HFFc6 (cell line): ENCODE results near the gene GNG7. TPM values are rescaled to one million over a fixed set of nuclear protein-coding genes. Genes with fewer than 3 reads are reported as not detected.

Experiments
- DNase-seq: peaks from one replicate; pipeline ENCODE4 v3.0.0-alpha.2; 2018
- H3K27ac Mint-ChIP-seq: 2 replicates; pipeline ENCODE4 v1.8.0; 2020; ENCODE audit warnings: mild to moderate bottlenecking, mixed read lengths
- H3K27me3 Mint-ChIP-seq: 2 replicates; pipeline ENCODE4 v1.8.0; 2021; ENCODE audit warnings: mild to moderate bottlenecking, moderate library complexity, mixed read lengths; ENCODE audit not compliant: insufficient read depth
- H3K36me3 Mint-ChIP-seq: 2 replicates; pipeline ENCODE4 v1.8.0; 2021; ENCODE audit warnings: low read depth, mixed read lengths
- H3K4me1 Mint-ChIP-seq: 2 replicates; pipeline ENCODE4 v1.8.0; 2020; ENCODE audit warnings: low read depth, mixed read lengths
- H3K4me3 Mint-ChIP-seq: 2 replicates; pipeline ENCODE4 v1.8.0; 2020; ENCODE audit warnings: mild to moderate bottlenecking, moderate library complexity, mixed read lengths
- H3K9me3 Mint-ChIP-seq: 2 replicates; pipeline ENCODE4 v1.8.0; 2020; ENCODE audit warnings: mild to moderate bottlenecking, mixed read lengths
- total RNA-seq, 6 experiments: library from RNA; stranded (reverse); fragmentation: NEBNext Ultra II Directional; extraction: Animal tissue kit (Norgen Biotek cat#: 25700); gene quantifications; 2 replicates in 1 of 6; 3 replicates in 5 of 6; pipeline ENCODE4 v1.2.3, GENCODE V29; 2021
- TF ChIP-seq, protein P1 (sequence below): fragments of 200-600 bp; sonication (generic); IDR thresholded peaks from 2 replicates; pipeline ENCODE4 v1.5.0; 2021; ENCODE audit warnings: antibody characterized with exemption, mild to moderate bottlenecking

The GNG7 gene
- total RNA-seq, 6 experiments from 2014 or later, result 0.09 to 0.29 (median 0.11) TPM; not detected in 1

DNA sequence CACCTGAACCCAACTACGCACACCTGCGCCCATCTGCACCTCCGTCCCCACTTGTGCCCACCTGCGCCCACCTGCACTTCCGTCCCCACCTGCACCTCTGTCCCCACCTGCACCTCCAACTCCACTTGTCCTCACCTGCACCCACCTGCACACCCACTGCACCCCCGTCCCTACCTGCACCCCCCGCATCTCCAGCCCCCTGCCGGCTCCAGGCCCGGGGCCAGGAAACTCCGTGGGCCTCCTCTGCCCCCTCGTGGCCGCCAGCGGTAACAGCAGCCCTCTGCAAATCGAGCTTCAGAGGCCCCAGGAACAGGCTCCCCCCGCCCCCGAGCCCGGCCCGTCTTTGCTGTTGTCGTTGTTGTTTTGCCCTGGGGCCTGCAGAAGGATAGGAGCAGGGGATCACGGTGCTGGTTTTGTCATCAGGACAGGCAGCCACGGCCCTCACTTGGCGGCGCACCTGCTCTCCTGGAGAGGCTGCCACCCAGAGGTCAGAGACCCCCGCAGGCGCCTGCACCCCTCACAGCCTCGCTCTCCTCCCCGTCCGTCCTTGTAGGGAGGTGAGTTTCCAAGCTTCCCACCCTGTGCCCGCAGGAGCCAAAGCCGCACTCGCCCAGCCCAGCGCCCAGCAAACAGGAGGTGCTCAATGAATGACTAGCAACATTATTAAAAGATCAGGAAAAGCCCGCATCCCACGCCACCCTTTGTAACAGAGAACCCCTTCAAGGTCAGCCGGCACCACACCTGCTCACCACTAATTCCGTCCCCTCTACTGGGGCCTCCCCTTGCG lies 65.4 kb downstream of the GNG7 start:
- TF ChIP-seq, protein P1, sequence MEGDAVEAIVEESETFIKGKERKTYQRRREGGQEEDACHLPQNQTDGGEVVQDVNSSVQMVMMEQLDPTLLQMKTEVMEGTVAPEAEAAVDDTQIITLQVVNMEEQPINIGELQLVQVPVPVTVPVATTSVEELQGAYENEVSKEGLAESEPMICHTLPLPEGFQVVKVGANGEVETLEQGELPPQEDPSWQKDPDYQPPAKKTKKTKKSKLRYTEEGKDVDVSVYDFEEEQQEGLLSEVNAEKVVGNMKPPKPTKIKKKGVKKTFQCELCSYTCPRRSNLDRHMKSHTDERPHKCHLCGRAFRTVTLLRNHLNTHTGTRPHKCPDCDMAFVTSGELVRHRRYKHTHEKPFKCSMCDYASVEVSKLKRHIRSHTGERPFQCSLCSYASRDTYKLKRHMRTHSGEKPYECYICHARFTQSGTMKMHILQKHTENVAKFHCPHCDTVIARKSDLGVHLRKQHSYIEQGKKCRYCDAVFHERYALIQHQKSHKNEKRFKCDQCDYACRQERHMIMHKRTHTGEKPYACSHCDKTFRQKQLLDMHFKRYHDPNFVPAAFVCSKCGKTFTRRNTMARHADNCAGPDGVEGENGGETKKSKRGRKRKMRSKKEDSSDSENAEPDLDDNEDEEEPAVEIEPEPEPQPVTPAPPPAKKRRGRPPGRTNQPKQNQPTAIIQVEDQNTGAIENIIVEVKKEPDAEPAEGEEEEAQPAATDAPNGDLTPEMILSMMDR, result peak; percentile 85
- Mint-ChIP-seq H3K4me3 (no peak overlapping the region), H3K27me3 (peaks cover 11% of the 10 kb centered on the region), H3K27ac (no peak overlapping the region), H3K36me3 (no peaks in the 10 kb centered on the region), H3K9me3 (no peaks in the 10 kb centered on the region), H3K4me1 (peaks cover 19% of the 10 kb centered on the region)
- DNase-seq, result peak; percentile 23

DNA sequence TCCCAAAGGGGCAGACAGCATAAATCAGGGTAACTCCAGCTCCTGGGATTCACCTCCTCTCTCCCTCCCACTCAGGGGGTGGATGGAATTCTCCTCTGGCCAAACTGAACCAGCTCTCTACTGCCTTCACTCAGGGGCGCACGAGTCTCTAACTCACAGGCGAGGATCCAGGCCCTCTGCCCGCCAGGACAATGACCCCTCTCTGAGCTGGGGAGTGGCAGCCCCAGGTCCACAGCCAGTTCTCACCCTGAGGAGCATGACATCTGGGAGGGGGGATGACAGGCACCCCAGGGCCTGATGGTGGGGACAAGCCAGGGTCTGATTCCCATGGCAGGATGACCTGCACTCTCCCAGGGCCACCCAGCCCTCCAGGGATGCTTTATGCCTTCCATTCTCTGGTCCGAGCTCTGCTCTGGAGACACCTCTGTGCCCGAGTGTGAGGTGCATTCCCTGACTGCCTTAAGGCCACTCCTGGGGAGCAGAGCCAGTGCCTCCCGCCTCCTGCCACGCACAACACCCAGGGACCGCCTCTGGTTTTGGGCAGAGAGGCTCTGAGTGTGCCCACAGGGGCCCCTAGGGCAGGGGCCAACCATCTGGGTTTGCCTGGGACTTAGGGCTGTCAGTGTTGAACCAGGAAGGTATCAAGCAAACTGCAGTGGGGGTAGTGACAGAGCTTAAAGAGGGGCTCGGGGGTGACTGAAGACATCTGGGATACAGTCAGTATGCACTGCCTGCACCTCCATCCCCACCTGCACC lies 66.2 kb downstream of the GNG7 start:
- 0 out of 2 replicates have a peak, but pooled peaks cover 1% of the 10 kb centered on the region for H3K9me3 Mint-ChIP-seq
- no peak overlapping the region for H3K27ac Mint-ChIP-seq
- H3K27me3 Mint-ChIP-seq, result peaks cover 11% of the 10 kb centered on the region
- no peak for DNase-seq
- H3K36me3 Mint-ChIP-seq, result no peaks in the 10 kb centered on the region
- TF ChIP-seq, protein P1, result no peak
- no peak overlapping the region for H3K4me3 Mint-ChIP-seq
- H3K4me1 Mint-ChIP-seq, result peaks cover 20% of the 10 kb centered on the region

DNA sequence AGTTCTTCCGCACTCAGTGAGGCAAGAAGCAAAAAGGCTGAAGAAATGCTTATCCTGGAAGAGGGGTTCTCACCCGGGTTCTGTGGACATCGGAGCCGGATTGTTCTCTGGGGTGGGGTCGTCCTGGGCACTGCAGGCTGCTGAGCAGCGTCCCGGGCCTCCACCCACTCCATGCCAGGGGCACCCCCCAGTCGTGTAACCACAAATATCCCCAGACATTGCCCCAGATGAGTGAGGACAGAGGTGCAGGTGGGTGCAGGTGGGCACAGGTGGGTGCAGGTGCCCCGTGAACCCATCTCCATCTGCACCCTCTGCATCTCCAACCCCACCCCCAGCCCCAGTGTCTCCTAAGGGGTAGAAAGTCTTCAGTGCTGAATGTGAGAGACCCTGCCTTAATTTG lies 67.5 kb downstream of the GNG7 start:
- Mint-ChIP-seq H3K27me3 (peaks cover 7% of the 10 kb centered on the region), H3K9me3 (peaks cover 15% of the 10 kb centered on the region), H3K36me3 (no peaks in the 10 kb centered on the region), H3K4me3 (no peak overlapping the region), H3K27ac (no peak overlapping the region), H3K4me1 (peaks cover 23% of the 10 kb centered on the region)
- TF ChIP-seq, protein P1, result no peak
- no peak for DNase-seq

DNA sequence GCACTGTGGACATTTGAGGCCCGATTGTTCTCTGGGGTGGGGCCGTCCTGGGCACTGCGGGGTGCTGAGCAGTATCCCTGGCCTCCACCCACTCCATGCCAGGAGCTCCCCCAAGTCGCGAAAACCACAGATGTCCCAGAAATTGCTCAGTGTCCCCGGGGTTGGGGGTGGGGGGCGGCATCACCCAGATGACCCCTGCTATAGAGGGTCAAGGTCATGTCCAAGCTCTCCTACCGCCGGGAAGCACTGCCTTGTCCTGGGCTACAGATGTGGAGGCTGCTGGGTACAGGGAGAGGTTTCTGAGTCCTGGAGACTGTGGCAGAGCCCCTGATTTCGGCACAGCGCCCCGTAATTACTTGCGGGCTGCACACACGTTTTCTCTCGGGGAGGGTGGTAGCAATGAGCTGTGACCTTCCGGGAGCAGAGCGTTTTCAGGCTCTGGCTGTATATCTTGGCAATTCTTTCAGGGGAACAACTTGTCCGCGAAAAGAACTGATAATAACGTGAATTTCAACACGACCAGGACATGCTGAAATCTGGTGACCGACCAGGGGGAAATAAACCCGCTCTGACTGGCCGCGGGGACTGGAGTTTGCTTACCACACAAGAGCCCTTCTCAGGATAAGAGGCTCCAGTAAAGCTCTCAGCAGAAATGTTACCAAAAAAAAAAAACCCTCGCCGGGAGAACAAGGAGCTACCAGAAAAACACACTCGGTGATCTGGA lies 68.1 kb downstream of the GNG7 start:
- no peak for DNase-seq

DNA sequence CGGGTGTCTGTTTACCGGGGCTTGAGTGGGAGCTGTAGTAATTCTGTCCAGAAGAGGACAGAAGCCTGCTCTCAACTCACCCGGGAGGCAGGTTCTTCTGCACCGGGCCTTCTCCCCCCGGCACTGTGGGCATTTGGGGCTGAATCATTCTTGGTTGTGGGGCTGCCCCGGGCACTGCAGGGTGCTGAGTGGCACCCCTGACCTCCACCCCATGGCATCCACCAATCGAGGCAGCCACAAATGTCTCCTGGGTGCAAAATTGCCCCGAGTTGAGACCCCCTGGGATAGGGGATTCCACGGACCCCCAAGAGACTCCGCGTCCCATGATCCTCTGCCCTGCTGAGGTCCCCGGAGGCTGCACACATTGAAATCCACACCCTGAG lies 68.8 kb downstream of the GNG7 start:
- peaks cover 7% of the 10 kb centered on the region for H3K27me3 Mint-ChIP-seq
- TF ChIP-seq, protein P1, result no peak
- no peak overlapping the region for H3K4me3 Mint-ChIP-seq
- H3K9me3 Mint-ChIP-seq, result peaks cover 28% of the 10 kb centered on the region
- peaks cover 15% of the 10 kb centered on the region for H3K4me1 Mint-ChIP-seq
- no peak overlapping the region for H3K27ac Mint-ChIP-seq
- peaks cover 11% of the 10 kb centered on the region for H3K36me3 Mint-ChIP-seq
- DNase-seq, result no peak

More for the DNA sequence above, 68.1 kb downstream of the GNG7 start:
- no peak overlapping the region for H3K4me3 Mint-ChIP-seq
- H3K27me3 Mint-ChIP-seq, result peaks cover 7% of the 10 kb centered on the region
- H3K27ac Mint-ChIP-seq, result no peak overlapping the region
- peaks cover 21% of the 10 kb centered on the region for H3K4me1 Mint-ChIP-seq
- peaks cover 21% of the 10 kb centered on the region for H3K9me3 Mint-ChIP-seq
- H3K36me3 Mint-ChIP-seq, result peaks cover 4% of the 10 kb centered on the region
- TF ChIP-seq, protein P1, result no peak
